Calu3 (cell line): ENCODE measurements around the gene ATP11A. TPM values are rescaled to one million over a fixed set of nuclear protein-coding genes. Genes with fewer than 3 reads are reported as not detected.

Source experiments
- BruUV-seq: library from RNA; stranded (reverse); fragments of 400-500 nt; replicated peaks from 2 replicates; lab custom pipeline; 2021; lab: Mats Ljungman, UMichigan
- CTCF ChIA-PET: fragments of 300-600 bp; sonication (Branson Sonifier 250); formaldehyde crosslinking; loops from one replicate; lab custom pipeline; 2022; ENCODE audit warnings: antibody characterized with exemption; lab: Charles Lee
- DNase-seq: peaks from one replicate; pipeline ENCODE4 v3.0.0; 2022
- H3K27ac Mint-ChIP-seq: one replicate; pipeline ENCODE4 v1.8.0; 2022; ENCODE audit warnings: mixed read lengths; ENCODE audit not compliant: unreplicated experiment
- H3K27me3 Mint-ChIP-seq: one replicate; pipeline ENCODE4 v1.8.0; 2022; ENCODE audit warnings: mixed read lengths; ENCODE audit not compliant: unreplicated experiment
- H3K36me3 Mint-ChIP-seq: one replicate; pipeline ENCODE4 v1.8.0; 2022; ENCODE audit warnings: mild to moderate bottlenecking, moderate library complexity, mixed read lengths; ENCODE audit not compliant: insufficient read depth, unreplicated experiment
- H3K4me1 Mint-ChIP-seq: one replicate; pipeline ENCODE4 v1.8.0; 2022; ENCODE audit warnings: mild to moderate bottlenecking, low read depth, mixed read lengths; ENCODE audit not compliant: unreplicated experiment
- H3K4me3 Mint-ChIP-seq: one replicate; pipeline ENCODE4 v1.8.0; 2022; ENCODE audit warnings: mild to moderate bottlenecking, low read depth, moderate library complexity, mixed read lengths; ENCODE audit not compliant: unreplicated experiment
- H3K9me3 Mint-ChIP-seq: one replicate; pipeline ENCODE4 v1.8.0; 2022; ENCODE audit warnings: low read depth, mixed read lengths; ENCODE audit not compliant: unreplicated experiment
- intact Hi-C: fragments of 100-400 bp; cut with micrococcal nuclease; formaldehyde crosslinking; loops from one replicate; pipeline ENCODE4 v1.10.0; 2022; ENCODE audit not compliant: unreplicated experiment
- total RNA-seq: library from RNA; stranded (reverse); gene quantifications from 2 replicates; pipeline ENCODE4 v1.2.3, GENCODE V29; 2022
- TF ChIP-seq, protein P1 (sequence below): fragments of 200-600 bp; IDR thresholded peaks from one replicate; pipeline ENCODE4 v1.8.0; 2022; ENCODE audit warnings: antibody characterized with exemption; ENCODE audit not compliant: unreplicated experiment

ATP11A gene
- total RNA-seq, 1 experiment from 2014 or later: 115 TPM

DNA sequence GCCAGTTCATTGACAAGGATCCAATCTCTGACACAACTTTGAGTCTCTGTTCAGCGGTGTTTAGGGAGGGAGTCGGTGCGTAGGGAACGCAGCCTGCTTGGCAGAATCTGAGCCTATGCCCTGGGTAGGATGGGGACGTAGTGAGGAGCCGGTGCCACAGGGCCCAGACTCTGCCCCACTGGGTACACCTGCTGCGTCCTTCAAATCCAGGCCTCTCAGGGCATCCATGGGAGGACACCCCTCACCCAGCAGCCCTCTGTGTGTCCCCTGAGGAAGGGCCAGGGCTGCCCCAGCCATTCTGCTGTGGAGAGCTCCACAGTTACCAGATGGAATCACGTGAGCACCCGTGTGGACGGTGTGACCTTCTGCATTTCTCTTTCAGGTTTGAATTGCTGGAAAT is 146.0 kb downstream of the ATP11A start:
- no peak for DNase-seq
- Mint-ChIP-seq H3K27ac (no peak overlapping the region), H3K36me3 (no peaks in the 10 kb centered on the region), H3K27me3 (no peaks in the 10 kb centered on the region), H3K4me3 (no peak overlapping the region), H3K4me1 (no peaks in the 10 kb centered on the region), H3K9me3 (no peaks in the 10 kb centered on the region)
- intact Hi-C loops: no loop called here
- CTCF ChIA-PET: no interaction called here
- TF ChIP-seq, protein P1, sequence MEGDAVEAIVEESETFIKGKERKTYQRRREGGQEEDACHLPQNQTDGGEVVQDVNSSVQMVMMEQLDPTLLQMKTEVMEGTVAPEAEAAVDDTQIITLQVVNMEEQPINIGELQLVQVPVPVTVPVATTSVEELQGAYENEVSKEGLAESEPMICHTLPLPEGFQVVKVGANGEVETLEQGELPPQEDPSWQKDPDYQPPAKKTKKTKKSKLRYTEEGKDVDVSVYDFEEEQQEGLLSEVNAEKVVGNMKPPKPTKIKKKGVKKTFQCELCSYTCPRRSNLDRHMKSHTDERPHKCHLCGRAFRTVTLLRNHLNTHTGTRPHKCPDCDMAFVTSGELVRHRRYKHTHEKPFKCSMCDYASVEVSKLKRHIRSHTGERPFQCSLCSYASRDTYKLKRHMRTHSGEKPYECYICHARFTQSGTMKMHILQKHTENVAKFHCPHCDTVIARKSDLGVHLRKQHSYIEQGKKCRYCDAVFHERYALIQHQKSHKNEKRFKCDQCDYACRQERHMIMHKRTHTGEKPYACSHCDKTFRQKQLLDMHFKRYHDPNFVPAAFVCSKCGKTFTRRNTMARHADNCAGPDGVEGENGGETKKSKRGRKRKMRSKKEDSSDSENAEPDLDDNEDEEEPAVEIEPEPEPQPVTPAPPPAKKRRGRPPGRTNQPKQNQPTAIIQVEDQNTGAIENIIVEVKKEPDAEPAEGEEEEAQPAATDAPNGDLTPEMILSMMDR: no peak
- BruUV-seq: no TSS peak

- Mint-ChIP-seq H3K36me3 (no peaks in the 10 kb centered on the region), H3K27me3 (no peaks in the 10 kb centered on the region), H3K4me1 (no peaks in the 10 kb centered on the region), H3K4me3 (no peak overlapping the region), H3K9me3 (no peaks in the 10 kb centered on the region), H3K27ac (no peak overlapping the region)
- TF ChIP-seq, protein P1: no peak
- intact Hi-C loops: no loop called here
- no TSS peak for BruUV-seq
- CTCF ChIA-PET: no interaction called here
- no peak for DNase-seq
Observed at GRCh38 chr13:112836940-112837339, 147.1 kb downstream of the ATP11A start.

DNA sequence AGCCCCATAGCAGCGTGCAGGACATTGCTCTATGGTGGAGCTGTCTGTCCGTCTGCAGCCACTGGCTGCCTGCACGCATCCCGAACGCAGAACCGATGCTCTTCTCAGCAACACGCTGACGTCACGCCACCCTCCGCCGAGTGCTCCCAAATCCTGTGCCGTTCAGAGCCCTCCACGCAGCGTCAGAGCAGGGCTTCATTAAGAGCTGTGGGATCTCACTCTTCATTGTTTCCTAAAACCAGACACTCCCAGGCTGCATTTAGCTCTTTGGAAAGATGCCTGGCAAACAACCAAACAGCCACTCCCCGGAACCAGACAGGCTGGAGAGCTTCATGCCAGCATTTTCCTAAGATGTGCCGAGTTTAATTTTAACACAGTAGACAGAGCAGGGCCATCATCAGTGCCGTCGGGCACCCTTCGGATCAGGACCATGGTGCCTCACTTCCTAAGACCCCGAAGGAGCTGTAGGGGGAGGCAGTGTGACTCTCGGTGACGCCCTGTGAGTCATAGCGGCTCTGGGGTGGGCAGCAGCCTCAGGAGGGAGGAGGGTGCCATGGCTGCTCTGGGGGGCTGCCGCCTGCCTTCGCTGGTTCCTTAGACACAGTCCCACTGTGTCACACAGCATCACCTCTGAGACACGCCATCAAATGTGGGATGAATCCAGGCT is 147.7 kb downstream of the ATP11A start:
- intact Hi-C loops: no loop called here
- CTCF ChIA-PET: no interaction called here
- BruUV-seq: no TSS peak
- Mint-ChIP-seq H3K4me3 (no peak overlapping the region), H3K36me3 (no peaks in the 10 kb centered on the region), H3K27ac (no peak overlapping the region), H3K27me3 (no peaks in the 10 kb centered on the region), H3K9me3 (no peaks in the 10 kb centered on the region), H3K4me1 (no peaks in the 10 kb centered on the region)
- DNase-seq: no peak
- TF ChIP-seq, protein P1: no peak

- no peaks in the 10 kb centered on the region for H3K9me3 Mint-ChIP-seq
- intact Hi-C loops: no loop called here
- H3K27ac Mint-ChIP-seq: no peak overlapping the region
- CTCF ChIA-PET: no interaction called here
- DNase-seq: no peak
- no peak overlapping the region for H3K4me3 Mint-ChIP-seq
- H3K36me3 Mint-ChIP-seq: no peaks in the 10 kb centered on the region
- TF ChIP-seq, protein P1: no peak
- no peaks in the 10 kb centered on the region for H3K27me3 Mint-ChIP-seq
- no TSS peak for BruUV-seq
- H3K4me1 Mint-ChIP-seq: no peaks in the 10 kb centered on the region
Observed at GRCh38 chr13:112838038-112838841, 148.4 kb downstream of the ATP11A start.
